Cerebellar nuclear complex (tissue), 1 donor: Measurements from ENCODE around the gene CCDC148.
"Not testable (repeated sequence)": the region's sequence is repeated elsewhere in the genome, so short reads cannot be mapped to it uniquely, and the experiment has no call there.

Source experiments
- DNase-seq, 2 experiments: peaks; one replicate each; lab custom pipeline; 2025; lab: John Stamatoyannopoulos, UW

Gene CCDC148

GRCh38 chr2:158357122-158357521 lies 99.4 kb downstream of the CCDC148 start:
- DNase-seq: no peak

DNA sequence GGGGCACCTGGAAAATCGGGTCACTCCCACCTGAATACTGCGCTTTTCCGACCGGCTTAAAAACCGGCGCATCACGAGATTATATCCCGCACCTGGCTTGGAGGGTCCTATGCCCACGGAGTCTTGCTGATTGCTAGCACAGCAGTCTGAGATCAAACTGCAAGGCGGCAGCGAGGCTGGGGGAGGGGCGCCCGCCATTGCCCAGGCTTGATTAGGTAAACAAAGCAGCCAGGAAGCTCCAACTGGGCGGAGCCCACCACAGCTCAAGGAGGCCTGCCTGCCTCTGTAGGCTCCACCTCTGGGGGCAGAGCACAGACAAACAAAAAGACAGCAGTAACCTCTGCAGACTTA lies 105.1 kb downstream of the CCDC148 start:
- not testable (repeated sequence) for DNase-seq

GRCh38 chr2:158350751-158351465 lies 105.6 kb downstream of the CCDC148 start:
- DNase-seq: not testable (repeated sequence)

DNA sequence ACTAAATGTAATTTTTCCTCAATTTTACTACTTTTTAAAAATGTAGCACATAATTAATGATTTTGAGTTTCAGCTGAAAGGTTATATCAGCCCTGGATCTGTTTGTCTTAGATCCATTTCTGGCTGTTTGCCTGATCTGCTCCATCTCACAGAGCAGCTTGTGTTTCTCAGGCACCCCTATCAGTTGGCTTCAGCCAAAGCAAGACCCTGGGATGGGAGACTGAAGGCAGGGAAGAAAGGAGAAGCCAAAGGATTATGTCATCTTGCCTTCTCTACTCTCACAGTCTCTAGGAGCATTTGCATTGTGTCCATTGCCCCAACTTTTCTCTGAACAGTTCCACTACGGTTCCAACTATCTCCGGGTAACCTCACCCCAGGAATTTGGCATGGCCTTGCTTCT lies 110.5 kb downstream of the CCDC148 start:
- no peak for DNase-seq

DNA sequence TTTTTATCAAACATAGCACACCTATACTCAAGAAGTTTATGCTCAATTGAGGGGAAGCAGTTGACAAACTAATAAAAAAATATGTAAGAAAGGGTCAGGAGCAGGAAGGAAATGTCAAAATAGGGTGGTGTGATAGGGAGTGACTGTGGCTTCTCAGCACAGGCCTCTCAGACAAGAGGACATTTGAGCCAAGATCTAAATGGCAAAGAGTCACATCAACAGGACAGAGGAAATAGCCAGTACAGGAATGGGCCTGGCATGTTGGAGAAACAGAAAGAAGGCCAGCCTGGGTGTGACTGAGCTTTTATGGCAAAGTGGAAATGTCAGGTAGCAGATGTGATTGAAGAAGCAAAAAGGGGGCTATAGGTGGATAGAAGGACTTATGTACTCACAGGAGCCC lies 117.0 kb downstream of the CCDC148 start:
- DNase-seq: no peak

DNA sequence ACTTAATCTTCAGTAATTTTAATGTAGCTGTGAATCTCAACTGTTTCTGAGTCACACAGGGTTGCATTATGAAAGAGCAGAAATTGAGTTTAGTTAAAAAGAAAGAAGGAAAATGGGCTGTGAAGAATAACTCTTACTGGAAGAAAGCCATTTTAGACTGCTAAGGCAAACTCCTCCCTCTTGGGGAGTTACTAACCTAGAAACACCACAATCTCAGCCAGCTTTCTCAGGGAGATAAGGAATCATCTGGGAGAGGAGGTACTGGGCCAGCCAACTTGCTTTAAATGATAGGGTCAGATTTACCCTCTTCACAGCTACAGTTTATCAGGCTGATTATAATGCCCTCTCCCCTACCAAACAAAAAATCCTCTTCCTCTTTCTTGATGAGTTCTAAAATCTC lies 119.5 kb downstream of the CCDC148 start:
- no peak for DNase-seq

DNA sequence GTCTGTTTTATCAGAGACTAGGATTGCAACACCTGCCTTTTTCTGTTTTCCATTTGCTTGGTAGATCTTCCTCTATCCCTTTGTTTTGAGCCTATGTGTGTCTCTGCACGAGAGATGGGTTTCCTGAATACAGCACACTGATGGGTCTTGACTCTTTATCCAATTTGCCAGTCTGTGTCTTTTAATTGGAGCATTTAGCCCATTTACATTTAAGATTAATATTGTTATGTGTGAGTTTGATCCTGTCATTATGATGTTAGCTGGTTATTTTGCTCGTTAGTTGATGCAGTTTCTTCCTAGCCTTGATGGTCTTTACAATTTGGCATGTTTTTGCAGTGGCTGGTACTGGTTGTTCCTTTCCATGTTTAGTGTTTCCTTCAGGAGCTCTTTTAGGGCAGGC lies 124.8 kb downstream of the CCDC148 start:
- not testable (repeated sequence) for DNase-seq

DNA sequence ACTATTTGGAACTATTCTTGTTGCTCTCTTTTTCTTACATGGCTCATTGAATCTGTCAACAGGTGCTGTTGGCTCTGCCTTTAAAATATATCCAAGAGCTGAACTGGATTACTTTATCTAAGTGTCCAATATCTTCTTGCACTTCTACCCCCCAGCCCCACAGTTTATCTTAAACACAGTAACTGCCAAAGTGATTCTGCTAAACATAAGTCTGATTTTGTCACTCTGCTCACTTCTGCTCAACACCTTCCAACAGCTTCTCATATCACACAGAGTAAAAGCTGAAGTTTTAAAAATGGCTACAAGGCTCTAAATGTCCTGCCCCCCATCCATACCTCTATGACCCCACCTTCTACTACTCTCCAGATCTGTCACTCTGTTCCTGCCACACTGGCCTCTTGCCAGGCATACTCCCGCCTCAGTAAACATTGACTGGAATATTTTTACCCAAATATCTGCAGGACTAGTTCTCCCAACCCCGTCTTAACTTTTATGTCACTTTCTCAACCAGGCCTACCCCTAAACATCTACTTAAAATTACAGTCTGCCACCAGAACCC lies 130.7 kb downstream of the CCDC148 start:
- no peak for DNase-seq

DNA sequence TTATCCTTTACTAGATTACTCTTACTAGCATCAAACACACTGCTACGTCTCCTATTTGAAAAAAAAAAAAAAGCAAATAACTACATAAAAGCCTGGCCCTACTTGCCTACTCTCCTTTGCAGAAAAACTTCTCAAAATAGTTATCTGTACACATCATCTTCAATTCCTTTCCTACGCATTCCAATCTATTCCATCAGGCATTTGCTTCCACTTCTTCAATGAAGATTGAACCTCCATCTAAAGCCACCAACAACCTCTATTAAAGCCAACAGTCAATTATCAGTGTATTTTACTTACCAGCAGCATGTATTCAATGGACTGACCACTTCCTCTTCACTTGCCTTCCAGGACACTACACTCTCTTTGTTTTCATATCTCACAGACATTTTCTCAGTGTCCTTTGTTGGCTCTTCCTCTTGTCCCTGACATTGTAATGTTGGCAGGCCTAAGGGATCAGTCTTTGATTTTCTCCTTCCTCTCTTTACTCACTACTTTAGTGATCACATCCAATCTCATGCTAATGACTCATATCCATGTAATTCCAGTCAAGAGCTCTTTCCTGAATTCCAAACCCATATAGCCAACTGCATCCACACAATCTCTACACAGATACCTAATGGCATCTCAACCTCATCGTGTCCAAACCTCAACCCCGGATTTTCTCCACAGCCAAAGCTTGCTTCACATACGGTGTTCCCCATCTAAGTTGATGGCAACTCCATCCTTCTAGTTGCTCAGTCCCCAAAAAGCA lies 131.3 kb downstream of the CCDC148 start:
- no peak for DNase-seq

GRCh38 chr2:158323381-158323780 lies 133.2 kb downstream of the CCDC148 start:
- no peak for DNase-seq

- DNase-seq: no peak
Measured at GRCh38 chr2:158321264-158321663, 135.3 kb downstream of the CCDC148 start.

DNA sequence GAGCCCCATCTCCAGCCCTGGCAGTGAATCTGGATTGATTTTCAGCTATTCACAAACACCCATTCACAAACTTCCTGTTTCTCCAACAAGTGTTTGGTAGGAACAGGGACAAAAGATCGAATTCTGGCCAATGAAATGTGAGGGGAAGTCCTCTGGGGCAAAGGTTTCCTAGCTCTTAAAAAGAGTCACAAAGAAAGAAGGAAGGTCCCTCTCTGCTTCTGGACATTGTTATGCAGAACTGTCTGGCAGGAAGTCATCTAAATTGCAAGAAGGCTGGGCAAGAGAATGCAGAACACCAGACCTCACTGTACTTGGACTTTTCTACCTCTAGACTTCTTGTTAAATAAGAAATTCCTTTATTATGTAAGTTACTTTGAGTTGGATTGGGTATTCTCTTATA lies 137.3 kb downstream of the CCDC148 start:
- DNase-seq: no peak

DNA sequence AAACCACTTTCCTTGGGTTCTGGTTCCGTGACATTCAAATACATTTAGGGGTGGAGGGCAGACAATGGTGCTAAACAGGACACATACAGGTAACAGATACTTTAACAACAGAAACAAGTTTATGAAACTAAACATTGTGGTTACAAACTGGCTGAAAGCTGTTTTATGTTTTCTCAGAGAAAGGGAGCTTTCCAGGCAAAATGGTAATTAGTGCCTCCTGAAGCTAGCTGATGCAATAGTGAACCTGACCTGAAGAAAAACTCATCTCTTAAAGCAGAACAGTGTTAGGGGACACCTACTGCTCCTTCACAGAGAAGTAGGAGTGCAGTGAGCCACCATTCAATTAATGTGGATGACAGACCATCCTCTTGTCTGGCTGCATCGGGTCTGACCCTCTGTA lies 138.9 kb downstream of the CCDC148 start:
- DNase-seq: no peak

- no peak for DNase-seq
Measured at GRCh38 chr2:158315803-158316414, 140.6 kb downstream of the CCDC148 start.

DNA sequence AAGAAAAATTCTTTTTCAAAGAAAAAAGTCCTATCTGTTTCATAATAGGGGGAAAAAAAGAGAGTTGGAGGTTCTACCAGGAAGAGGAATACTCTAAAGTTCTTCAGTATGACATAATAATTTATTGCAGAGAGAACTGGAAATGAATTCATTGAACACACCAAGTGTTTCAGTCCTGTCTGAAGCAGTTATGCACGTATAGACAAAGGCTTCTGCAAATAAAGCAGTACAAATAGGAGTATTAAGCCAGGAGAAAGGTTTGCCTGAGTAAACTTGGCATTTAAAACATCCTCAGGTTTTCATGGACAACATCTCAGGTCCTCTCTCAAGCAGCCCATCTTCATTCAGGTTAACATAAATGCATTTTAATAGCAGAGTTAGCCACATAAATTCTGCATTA lies 141.6 kb downstream of the CCDC148 start:
- DNase-seq: no peak

DNA sequence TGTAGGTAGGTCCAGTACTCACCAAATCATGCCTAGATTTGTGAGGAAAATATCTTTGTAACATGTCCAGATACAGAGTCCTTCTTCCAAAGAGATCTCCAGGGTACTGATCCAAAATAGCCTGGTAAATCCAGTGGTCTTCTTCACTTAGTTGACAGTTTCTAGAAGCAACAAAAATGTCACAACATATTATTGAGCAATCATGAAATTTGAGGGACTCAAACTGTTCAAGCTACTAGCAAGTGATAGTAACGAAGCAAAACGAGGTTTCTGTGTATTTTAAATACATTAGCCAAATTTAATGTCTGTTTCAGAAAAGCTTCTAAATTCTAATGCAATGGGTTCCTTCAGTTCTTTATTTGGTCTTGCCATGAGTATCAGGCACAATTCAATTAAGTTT lies 142.8 kb downstream of the CCDC148 start:
- DNase-seq: no peak

GRCh38 chr2:158312981-158313380 lies 143.6 kb downstream of the CCDC148 start:
- DNase-seq: no peak

GRCh38 chr2:158310407-158310806 lies 146.1 kb downstream of the CCDC148 start:
- not testable (repeated sequence) for DNase-seq

- no peak for DNase-seq
Measured at GRCh38 chr2:158305501-158305900, 151.1 kb downstream of the CCDC148 start.

GRCh38 chr2:158300394-158300793 lies 156.2 kb downstream of the CCDC148 start:
- no peak for DNase-seq

DNA sequence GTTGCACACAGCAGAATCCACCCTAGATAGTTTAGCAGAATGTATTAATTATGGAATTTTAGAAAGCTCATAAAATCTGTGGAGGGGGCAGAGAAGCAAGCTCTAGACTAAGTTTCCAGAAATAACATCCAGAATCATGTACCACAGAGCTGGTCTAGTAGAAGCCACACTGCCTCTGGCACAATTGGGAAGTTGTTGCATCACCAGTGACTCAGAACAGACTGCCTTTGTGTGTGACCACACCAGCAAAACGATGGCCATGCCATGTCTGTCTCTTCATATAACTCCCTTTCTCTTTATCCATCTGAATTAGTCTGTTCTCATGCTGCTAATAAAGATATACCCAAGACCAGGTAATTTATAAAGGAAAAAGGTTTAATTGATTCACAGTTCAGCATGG lies 158.9 kb downstream of the CCDC148 start:
- no peak for DNase-seq

- DNase-seq: no peak
Measured at GRCh38 chr2:158297120-158297519, 159.4 kb downstream of the CCDC148 start.

DNA sequence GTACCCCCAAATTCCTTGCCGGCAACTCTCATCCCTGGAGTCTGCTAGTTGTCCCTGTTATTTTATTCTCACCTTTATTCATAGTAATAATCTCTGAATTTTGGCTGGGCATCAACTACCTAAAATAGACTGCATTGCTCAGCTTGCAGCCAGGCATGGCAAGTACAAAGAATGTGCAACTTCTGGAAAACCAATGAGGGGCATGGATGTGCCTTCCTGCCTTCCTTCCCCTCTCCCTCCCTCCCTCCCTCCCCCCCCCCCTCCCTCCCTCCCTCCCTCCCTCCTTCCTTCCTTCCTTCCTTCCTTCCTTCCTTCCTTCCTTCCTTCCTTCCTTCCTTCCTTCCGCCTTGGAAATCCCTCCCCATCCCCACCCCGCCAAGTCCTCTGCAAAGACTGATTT lies 162.8 kb downstream of the CCDC148 start:
- DNase-seq: no peak
